WTC11 (cell line): ENCODE data around the gene AATK. TPM values are rescaled to one million over a fixed set of nuclear protein-coding genes. Genes with fewer than 3 reads are reported as not detected.

ENCODE experiments used
- ATAC-seq: fragments of 200-7000 bp; cut with Tn5 transposase; 2 replicates; pipeline ENCODE4 v1.10.0; 2021; ENCODE audit warnings: mild to moderate bottlenecking, moderate library complexity
- CTCF ChIA-PET: fragments of 300-600 bp; sonication (Branson Sonifier 250); formaldehyde crosslinking; loops from one replicate; lab custom pipeline; 2021; ENCODE audit warnings: antibody characterized with exemption; lab: Charles Lee
- POLR2A ChIA-PET: fragments of 350-600 bp; sonication (Branson Sonifier 250); formaldehyde crosslinking; loops from one replicate; lab custom pipeline; 2021; ENCODE audit warnings: antibody characterized with exemption; lab: Charles Lee
- DNase-seq: peaks from one replicate; pipeline ENCODE4 v3.0.0; 2021; ENCODE audit warnings: low spot score
- H3K27ac Mint-ChIP-seq: 2 replicates; pipeline ENCODE4 v1.8.0; 2021; ENCODE audit warnings: mixed read lengths
- H3K27me3 Mint-ChIP-seq: 2 replicates; pipeline ENCODE4 v1.8.0; 2021; ENCODE audit warnings: low read depth, mild to moderate bottlenecking, moderate library complexity, mixed read lengths
- H3K36me3 Mint-ChIP-seq: 2 replicates; pipeline ENCODE4 v1.8.0; 2021; ENCODE audit warnings: mixed read lengths
- H3K4me1 Mint-ChIP-seq: 2 replicates; pipeline ENCODE4 v1.8.0; 2022; ENCODE audit warnings: mixed read lengths
- H3K4me3 Mint-ChIP-seq: 2 replicates; pipeline ENCODE4 v1.8.0; 2021; ENCODE audit warnings: mild to moderate bottlenecking, moderate library complexity, mixed read lengths
- H3K9me3 Mint-ChIP-seq: 2 replicates; pipeline ENCODE4 v1.8.0; 2021; ENCODE audit warnings: mixed read lengths
- ATF2 ChIP-seq: sonication (generic); formaldehyde crosslinking; IDR thresholded peaks from 2 replicates; pipeline ENCODE4 v1.8.1; 2022; ENCODE audit warnings: low read depth, missing genetic modification reagents, borderline replicate concordance
- E2F1 ChIP-seq: sonication (generic); formaldehyde crosslinking; IDR thresholded peaks from 2 replicates; pipeline ENCODE4 v1.8.0; 2022; ENCODE audit warnings: mild to moderate bottlenecking, missing genetic modification reagents
- ERG ChIP-seq: fragments of 250-450 bp; sonication (Bioruptor Pico); IDR thresholded peaks from 2 replicates; pipeline ENCODE4 v1.8.0; 2021; ENCODE audit warnings: mild to moderate bottlenecking
- ESRRA ChIP-seq: sonication (generic); formaldehyde crosslinking; IDR thresholded peaks from 2 replicates; pipeline ENCODE4 v1.8.1; 2022; ENCODE audit warnings: mild to moderate bottlenecking, missing genetic modification reagents, borderline replicate concordance
- ETV6 ChIP-seq: sonication (generic); formaldehyde crosslinking; IDR thresholded peaks from 2 replicates; pipeline ENCODE4 v1.8.1; 2022; ENCODE audit warnings: mild to moderate bottlenecking, missing genetic modification reagents
- GABPB1 ChIP-seq: sonication (generic); formaldehyde crosslinking; IDR thresholded peaks from 2 replicates; pipeline ENCODE4 v1.8.1; 2023; ENCODE audit warnings: mild to moderate bottlenecking, missing genetic modification reagents
- MAX ChIP-seq: sonication (generic); formaldehyde crosslinking; IDR thresholded peaks from 2 replicates; pipeline ENCODE4 v1.8.0; 2022; ENCODE audit warnings: mild to moderate bottlenecking, missing genetic modification reagents
- MLX ChIP-seq: sonication (generic); formaldehyde crosslinking; IDR thresholded peaks from 2 replicates; pipeline ENCODE4 v1.8.1; 2023; ENCODE audit warnings: mild to moderate bottlenecking, missing genetic modification reagents, moderate library complexity
- MXD4 ChIP-seq: fragments of 250-450 bp; sonication (Bioruptor Pico); IDR thresholded peaks from 2 replicates; pipeline ENCODE4 v1.8.0; 2021; ENCODE audit warnings: mild to moderate bottlenecking, moderate library complexity, borderline replicate concordance
- NFATC4 ChIP-seq: fragments of 250-450 bp; sonication (Bioruptor Pico); IDR thresholded peaks from 2 replicates; pipeline ENCODE4 v1.9.0; 2021; ENCODE audit warnings: mild to moderate bottlenecking
- PREB ChIP-seq: sonication (generic); formaldehyde crosslinking; IDR thresholded peaks from 2 replicates; pipeline ENCODE4 v1.8.1; 2022; ENCODE audit warnings: mild to moderate bottlenecking, missing genetic modification reagents, moderate library complexity, borderline replicate concordance
- SMAD3 ChIP-seq: sonication (generic); formaldehyde crosslinking; IDR thresholded peaks from 2 replicates; pipeline ENCODE4 v1.8.0; 2022; ENCODE audit warnings: missing genetic modification reagents, mild to moderate bottlenecking, borderline replicate concordance
- TEAD1 ChIP-seq: sonication (generic); formaldehyde crosslinking; IDR thresholded peaks from 2 replicates; pipeline ENCODE4 v1.8.0; 2022; ENCODE audit warnings: mild to moderate bottlenecking, missing genetic modification reagents
- ZNF138 ChIP-seq: sonication (generic); formaldehyde crosslinking; conservative IDR thresholded peaks from 2 replicates; pipeline ENCODE4 v1.8.1; 2022; ENCODE audit warnings: mild to moderate bottlenecking, moderate library complexity, missing genetic modification reagents
- ZNF317 ChIP-seq: sonication (generic); formaldehyde crosslinking; IDR thresholded peaks from 2 replicates; pipeline ENCODE4 v1.8.1; 2023; ENCODE audit warnings: low read depth, mild to moderate bottlenecking, moderate library complexity, missing genetic modification reagents, borderline replicate concordance
- ZNF416 ChIP-seq: fragments of 250-450 bp; sonication (Bioruptor Pico); IDR thresholded peaks from 2 replicates; pipeline ENCODE4 v1.9.0; 2021; ENCODE audit warnings: mild to moderate bottlenecking, inconsistent platforms
- ZNF532 ChIP-seq: fragments of 250-450 bp; sonication (Bioruptor Pico); IDR thresholded peaks from 2 replicates; pipeline ENCODE4 v1.9.0; 2021; ENCODE audit warnings: mild to moderate bottlenecking, borderline replicate concordance
- total RNA-seq: library from RNA; stranded (reverse); gene quantifications from 3 replicates; pipeline ENCODE4 v1.2.3, GENCODE V29; 2021
- TF ChIP-seq, protein P1 (sequence below): sonication (generic); formaldehyde crosslinking; IDR thresholded peaks from 2 replicates; pipeline ENCODE4 v1.8.1; 2022; ENCODE audit warnings: missing genetic modification reagents, borderline replicate concordance
- TF ChIP-seq, protein P2 (sequence below): fragments of 250-450 bp; sonication (Bioruptor Pico); IDR thresholded peaks from 2 replicates; pipeline ENCODE4 v1.9.0; 2021; ENCODE audit warnings: mild to moderate bottlenecking
- TF ChIP-seq, protein P3 (sequence below): sonication (generic); formaldehyde crosslinking; IDR thresholded peaks from 2 replicates; pipeline ENCODE4 v1.8.0; 2022; ENCODE audit warnings: mild to moderate bottlenecking, missing genetic modification reagents

Gene AATK
- total RNA-seq, 1 experiment from 2014 or later = 2.9 TPM

- H3K27ac Mint-ChIP-seq = no peak overlapping the region
- TF ChIP-seq MXD4 (CRISPR knock-in tag) (no peak), E2F1 (CRISPR knock-in tag) (no peak), SMAD3 (no peak), ZNF532 (CRISPR knock-in tag) (no peak), ZNF138 (no peak), MLX (CRISPR knock-in tag) (no peak), ESRRA (CRISPR knock-in tag) (no peak), ERG (CRISPR knock-in tag) (no peak), GABPB1 (CRISPR knock-in tag) (no peak)
- TF ChIP-seq, protein P1, sequence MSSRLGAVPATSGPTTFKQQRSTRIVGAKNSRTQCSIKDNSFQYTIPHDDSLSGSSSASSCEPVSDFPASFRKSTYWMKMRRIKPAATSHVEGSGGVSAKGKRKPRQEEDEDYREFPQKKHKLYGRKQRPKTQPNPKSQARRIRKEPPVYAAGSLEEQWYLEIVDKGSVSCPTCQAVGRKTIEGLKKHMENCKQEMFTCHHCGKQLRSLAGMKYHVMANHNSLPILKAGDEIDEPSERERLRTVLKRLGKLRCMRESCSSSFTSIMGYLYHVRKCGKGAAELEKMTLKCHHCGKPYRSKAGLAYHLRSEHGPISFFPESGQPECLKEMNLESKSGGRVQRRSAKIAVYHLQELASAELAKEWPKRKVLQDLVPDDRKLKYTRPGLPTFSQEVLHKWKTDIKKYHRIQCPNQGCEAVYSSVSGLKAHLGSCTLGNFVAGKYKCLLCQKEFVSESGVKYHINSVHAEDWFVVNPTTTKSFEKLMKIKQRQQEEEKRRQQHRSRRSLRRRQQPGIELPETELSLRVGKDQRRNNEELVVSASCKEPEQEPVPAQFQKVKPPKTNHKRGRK (CRISPR knock-in tag) = no peak
- TF ChIP-seq, protein P2, sequence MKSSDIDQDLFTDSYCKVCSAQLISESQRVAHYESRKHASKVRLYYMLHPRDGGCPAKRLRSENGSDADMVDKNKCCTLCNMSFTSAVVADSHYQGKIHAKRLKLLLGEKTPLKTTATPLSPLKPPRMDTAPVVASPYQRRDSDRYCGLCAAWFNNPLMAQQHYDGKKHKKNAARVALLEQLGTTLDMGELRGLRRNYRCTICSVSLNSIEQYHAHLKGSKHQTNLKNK = no peak
- TF ChIP-seq, protein P3, sequence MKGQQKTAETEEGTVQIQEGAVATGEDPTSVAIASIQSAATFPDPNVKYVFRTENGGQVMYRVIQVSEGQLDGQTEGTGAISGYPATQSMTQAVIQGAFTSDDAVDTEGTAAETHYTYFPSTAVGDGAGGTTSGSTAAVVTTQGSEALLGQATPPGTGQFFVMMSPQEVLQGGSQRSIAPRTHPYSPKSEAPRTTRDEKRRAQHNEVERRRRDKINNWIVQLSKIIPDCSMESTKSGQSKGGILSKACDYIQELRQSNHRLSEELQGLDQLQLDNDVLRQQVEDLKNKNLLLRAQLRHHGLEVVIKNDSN (CRISPR knock-in tag) = no peak
- H3K27me3 Mint-ChIP-seq = no peaks in the 10 kb centered on the region
- peaks cover 2% of the 10 kb centered on the region; the same call in 1 of the 2 replicates for H3K36me3 Mint-ChIP-seq
- ChIA-PET POLR2A (no interaction called here), CTCF (interaction anchor here (1.5 to 1.7 kb wide), 2 partner anchors 56 to 175 kb away, joined by 3 to 4 read pairs; no protein-coding TSS in a partner anchor)
- no peak overlapping the region for H3K4me3 Mint-ChIP-seq
- no peaks in the 10 kb centered on the region for H3K4me1 Mint-ChIP-seq
- ATAC-seq = no peak
- H3K9me3 Mint-ChIP-seq = no peaks in the 10 kb centered on the region
- no peak for DNase-seq
Observed at GRCh38 chr17:81198826-81199481, 32.9 kb upstream of the AATK start.

DNA sequence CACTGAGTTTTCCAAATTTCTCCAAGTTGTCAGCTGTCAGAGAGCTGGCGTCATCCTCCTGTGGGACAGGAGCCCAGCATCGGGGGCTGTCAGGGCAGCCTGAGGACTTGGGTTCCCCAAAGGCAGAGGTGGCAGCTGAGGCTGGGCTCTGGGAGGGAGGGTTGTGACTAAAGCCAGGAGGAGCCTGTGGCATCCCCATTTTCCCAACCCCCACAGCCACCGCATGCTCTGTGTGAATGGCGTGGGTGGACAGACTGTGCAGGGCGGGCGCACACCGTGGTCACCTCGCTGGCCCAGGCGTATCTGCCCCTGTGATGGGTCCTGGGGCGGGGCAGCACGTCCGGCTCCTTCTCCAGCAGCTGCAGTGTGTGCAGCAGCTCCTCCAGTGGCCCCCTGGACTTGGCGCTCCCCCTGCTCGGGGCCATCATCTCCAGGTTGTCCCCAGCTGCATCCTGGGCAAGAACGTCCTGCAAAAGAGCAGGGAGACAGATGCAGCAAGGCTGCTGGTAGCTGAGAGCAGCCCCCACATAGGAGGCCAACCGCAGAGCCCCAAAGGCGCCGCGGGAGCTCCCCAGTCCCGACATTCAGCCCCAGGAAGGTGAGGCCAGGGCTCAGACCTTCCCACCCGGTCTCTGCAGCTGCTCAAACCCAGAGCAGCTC lies 31.9 kb upstream of the AATK start:
- Mint-ChIP-seq H3K9me3 (no peaks in the 10 kb centered on the region), H3K36me3 (peaks cover 2% of the 10 kb centered on the region; the same call in 1 of the 2 replicates), H3K4me3 (no peak overlapping the region), H3K27ac (no peak overlapping the region), H3K4me1 (no peaks in the 10 kb centered on the region), H3K27me3 (no peaks in the 10 kb centered on the region)
- DNase-seq (no peak), ATAC-seq (no peak)
- ChIA-PET CTCF (interaction anchor here (0.8 to 1.7 kb wide), 3 partner anchors 55 to 174 kb away, joined by 3 to 4 read pairs (median 3); no protein-coding TSS in a partner anchor), POLR2A (no interaction called here)
- TF ChIP-seq TEAD1 (CRISPR knock-in tag) (no peak), ZNF317 (CRISPR knock-in tag) (no peak), NFATC4 (CRISPR knock-in tag) (no peak), ZNF416 (no peak), MAX (CRISPR knock-in tag) (no peak), ETV6 (CRISPR knock-in tag) (no peak), ATF2 (CRISPR knock-in tag) (no peak), PREB (CRISPR knock-in tag) (no peak)
